Activated CD4-positive, CD25-positive, alpha-beta regulatory T cell (primary cell): ENCODE measurements around the gene MSH3.
"Not testable (repeated sequence)": the region's sequence is repeated elsewhere in the genome, so short reads cannot be mapped to it uniquely, and the experiment has no call there.

Experiments
- DNase-seq, 4 experiments: peaks; one replicate each; lab custom pipeline; 2025; lab: John Stamatoyannopoulos, UW

The MSH3 gene

DNA sequence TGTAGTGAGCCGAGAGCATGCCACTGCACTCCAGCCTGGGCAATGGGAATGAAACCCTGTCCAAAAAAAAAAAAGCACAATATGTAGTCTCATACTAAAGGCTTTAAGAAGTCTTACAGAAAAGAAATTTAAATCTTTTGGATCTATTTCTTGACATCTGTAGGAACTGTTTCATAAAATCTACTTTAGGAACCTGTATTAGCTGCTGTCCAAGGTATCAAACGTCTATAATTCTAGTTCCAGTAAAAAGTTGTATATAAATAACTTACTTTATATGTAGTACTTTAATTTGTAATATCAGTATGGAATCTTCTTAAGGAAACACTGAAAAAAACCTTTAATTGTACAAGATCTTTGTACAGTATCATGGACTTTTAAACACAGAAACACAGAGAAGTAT, 199.0 kb downstream of the MSH3 start:
- no peak for DNase-seq

DNA sequence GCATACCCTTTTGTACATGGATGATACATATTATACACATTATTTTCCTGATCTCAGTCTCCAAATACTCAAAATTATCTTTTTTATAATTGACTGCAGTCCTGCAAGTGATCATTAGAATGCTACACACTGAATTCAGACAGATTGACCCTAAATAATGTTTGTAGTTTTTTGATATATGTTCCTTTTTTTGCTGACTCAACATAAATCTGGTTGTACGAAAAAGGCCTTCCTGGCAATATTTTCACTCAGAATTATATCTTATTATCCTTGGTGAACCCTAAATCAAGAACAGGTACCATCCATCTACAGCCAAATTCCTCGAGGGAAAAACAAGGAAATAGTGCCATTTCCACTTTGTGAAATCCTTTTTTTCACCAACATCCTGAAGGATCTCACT, 200.1 kb downstream of the MSH3 start:
- DNase-seq, result no peak

DNA sequence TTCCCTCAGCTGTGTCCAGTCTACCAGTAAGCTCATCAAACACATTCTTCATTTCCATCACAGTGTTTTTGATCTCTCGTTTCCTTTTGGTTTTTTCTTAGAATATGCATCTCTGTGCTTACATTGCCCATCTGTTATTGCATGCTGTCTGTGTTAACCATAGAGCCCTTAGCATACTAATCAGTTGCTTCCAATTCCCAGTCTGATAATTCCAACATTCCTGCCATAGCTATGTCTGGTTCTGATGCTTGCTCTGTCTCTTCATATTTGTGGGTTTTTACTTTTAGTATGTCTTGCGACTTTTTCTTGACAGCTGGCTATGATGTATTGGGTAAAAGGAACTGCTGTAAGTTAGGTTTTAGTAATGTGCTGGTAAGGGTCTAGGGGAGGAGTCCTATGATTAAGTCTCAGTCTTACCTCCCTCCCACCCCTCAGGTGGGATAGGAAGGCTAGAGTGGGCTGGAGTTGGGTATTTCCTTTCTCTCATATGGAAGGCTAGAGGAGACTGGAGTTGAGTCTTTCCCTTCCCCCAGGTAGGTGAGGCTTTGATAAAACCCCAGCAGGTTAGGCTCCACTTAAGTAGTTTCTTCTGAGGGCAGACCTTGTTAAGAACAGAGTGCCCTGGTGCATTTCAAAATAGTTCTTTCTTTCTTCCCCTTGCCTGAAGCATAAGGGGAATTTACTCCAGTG, 206.6 kb downstream of the MSH3 start:
- DNase-seq, result no peak

DNA sequence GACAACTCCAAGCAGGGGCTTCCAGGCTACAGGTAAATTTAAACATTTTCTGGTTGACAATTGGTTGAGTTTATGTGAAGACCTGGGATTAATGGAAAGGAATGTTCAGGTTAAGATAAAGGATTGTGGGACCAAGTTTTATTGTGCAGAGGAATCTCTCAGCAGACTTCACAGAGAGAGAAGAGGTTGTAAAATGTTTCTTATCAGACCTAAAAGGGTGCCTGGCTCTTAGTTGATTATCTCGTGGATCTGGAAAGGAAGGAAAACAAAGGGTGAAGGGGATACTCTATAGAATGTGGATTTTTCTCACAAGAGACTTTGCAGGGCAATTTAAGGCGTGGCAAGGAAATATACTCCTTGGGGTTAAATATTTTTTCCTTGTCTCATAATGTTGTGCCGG, 209.3 kb downstream of the MSH3 start:
- DNase-seq, result no peak

DNA sequence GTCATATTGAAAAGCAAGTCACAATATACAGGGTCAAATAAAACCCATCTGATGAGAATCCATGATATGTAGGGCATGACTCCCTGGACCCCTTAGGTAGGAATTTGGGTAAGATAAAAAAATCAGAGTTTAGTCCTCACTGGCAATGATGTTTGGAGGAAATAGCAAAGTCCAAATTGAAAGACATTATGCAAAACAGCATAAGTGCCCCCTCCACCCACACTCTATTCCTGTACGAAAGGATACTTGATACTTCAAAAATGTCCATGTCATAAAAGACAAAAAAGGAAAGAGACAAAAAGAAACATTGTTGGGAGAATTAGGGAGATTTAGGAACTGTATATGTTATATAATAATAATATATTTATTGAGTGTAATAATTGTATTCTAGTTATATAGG, 209.7 kb downstream of the MSH3 start:
- no peak for DNase-seq

DNA sequence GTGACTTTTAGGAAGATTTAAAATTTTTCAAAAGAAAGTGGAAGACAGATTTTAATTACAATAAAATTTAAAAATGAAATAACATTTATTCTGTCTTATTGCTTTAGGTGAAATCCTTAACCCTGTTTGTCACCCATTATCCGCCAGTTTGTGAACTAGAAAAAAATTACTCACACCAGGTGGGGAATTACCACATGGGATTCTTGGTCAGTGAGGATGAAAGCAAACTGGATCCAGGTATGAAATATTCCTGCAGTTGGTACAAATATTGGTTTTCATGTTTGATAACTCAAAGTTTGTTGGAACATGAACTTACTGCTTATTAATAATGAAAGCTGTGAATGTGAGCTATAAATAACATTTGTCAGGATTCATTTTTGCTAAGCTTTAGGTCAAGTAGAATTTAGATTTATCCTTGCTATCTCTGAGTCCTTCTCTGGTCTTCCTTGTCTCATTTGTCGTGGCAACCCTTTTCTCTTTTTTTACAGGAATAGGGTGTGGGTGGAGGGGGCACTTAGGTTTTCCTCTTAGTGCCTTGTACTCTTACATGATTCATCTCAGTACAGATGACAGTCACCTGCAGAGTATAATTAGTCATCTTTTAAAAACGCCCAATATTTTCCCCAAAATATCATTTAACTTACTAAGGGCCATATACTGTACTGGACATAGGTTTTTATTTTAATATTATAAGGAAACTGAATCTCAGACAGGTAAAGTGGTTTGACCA, 210.4 kb downstream of the MSH3 start:
- no peak for DNase-seq

DNA sequence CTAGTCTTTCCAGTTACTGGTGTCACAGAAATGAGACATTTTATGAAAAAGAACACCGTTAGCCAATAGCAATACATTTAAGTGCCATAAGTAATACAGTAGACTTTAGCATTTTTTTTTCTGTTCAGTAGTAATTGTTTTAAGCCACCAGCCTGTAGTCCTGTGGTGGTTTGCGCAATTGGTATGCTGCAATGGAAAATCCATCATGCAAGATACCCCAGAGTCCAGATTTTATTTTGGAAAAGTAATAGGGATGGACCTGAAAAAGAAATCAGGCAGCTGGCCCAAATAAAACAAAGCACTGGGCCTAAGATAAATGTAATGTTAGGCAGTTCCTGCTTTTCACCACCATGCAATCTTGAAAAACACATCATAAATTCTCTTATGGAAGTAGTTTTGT, 211.1 kb downstream of the MSH3 start:
- DNase-seq, result no peak

DNA sequence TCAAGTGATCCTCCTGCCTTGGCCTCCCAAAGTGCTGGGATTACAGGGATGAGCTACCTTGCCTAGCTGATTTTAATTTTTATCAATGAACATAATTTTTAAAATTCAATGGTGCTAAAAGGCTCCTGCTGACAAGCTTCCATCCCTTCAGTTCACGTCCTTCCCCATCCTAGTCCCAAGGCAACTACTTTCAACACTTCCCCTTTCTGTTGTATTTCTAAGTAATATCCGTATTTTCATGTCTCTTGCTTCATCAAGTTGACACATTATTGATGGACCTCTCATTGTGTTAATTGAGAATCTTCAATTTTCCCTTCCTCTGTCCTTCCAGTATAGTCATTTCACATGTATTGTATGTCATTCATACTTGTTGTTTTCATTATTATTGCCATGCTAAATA, 211.9 kb downstream of the MSH3 start:
- no peak for DNase-seq

DNA sequence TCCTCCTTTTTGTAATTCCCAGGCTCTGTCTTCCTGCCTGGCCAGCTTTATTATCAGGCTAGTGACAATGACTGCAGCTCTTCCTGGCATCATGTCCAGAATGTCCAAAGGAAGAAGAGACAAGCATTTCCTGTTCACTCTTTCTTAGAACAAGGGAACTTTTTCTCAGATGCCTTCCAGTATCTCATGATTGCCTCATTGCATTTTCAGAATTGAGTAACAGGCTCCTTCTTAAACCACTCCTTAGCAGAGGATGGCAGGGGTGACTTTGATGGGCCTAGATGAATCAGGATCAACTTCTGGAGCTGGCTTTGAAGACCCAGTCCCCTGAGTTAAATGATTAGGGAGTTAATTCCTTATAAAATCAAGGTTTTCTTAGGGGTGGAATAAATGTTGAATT, 212.8 kb downstream of the MSH3 start:
- DNase-seq, result no peak

DNA sequence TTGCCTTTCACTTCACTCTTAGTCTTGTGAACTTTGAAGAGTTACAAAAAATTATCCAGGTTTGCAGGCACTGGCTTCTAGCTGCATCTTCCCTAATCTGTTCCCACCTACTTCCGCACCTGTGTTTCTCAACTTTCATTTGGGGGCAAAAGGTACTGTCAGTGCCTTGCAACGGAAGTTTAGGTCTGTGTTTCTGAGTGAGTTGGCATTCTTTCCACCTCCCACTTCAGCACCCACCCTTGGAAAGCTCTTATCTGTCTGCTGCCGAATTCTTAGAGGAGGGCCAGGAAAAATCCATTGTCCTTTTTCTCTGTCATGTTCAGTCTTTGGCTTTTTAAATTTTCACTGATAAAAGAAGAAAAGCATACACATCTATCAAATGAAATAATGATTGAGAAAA, 216.0 kb downstream of the MSH3 start:
- no peak for DNase-seq

DNA sequence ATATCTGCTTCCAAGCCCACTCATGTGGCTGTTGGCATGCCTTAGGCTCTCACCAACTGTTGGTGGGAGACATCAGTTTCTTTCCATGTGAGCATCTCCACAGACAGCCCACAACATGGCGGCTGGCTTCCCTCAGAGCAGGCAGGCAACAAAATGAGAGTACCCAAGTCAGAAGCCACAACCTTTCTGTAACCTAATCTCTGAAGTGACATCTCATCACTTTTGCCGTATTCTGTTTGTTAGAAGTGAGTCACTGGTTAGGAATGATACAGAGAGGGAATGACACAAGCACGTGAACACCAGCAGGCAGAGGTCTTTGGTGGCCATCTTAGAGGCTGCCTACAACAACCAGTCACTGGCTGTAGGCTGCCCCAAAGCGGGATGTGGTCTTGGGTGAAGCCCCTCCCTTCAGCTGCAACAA, 217.1 kb downstream of the MSH3 start:
- DNase-seq, result no peak

DNA sequence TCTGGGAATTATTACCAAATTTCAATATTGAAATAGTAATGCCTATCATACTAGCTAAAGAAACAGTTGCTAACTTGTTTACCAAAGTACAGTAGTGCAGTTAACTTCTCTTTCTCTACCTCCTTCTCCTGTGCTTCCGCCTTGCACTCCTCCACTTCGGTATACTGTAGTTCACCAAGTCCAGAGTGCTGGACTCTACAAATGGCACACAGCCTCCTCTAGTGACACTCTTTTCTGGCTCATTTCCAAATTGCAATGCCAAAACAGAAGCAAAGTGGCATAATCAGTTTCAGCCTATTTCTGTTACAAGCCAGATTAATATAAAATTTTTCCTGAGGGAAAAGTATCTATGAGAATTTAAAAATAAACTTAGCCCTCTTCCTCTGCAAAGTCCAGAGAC, 219.7 kb downstream of the MSH3 start:
- no peak for DNase-seq

DNA sequence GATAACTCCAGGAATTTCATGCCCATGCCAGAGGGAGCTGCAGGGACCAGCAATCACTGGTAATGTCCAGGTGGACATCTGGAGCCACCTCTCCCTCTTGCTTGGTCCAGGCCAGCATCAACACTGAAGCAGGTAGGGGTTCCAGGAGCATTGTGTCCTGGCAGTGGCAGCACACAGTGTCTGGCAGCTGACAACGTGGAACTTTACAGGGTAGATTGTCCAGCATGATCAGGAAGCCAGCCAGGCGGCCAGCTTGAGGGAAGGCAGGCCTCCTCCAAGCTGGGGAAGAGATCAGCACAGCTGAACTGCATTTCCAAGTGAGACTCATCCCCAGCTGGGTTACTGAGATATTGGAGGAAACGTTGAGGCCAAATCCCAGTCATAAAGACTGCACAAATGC, 223.1 kb downstream of the MSH3 start:
- no peak for DNase-seq

DNA sequence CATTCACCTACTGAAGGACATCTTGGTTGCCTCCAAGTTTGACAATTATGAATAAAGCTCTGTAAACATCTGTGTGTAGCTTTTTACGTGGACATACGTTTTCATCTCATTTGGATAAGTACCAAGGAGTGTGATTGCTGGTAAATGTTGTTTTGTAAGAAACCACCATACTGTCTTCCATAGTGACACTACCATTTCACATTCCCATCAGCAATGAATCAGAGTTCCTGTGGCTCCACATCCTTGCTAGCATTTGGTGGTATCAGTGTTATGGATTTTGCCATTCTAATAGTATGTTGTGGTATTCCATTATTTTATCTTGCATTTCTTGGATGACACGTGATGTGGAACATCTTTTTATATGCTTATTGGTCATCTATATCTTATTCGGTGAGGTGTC, 227.3 kb downstream of the MSH3 start:
- DNase-seq, result no peak

DNA sequence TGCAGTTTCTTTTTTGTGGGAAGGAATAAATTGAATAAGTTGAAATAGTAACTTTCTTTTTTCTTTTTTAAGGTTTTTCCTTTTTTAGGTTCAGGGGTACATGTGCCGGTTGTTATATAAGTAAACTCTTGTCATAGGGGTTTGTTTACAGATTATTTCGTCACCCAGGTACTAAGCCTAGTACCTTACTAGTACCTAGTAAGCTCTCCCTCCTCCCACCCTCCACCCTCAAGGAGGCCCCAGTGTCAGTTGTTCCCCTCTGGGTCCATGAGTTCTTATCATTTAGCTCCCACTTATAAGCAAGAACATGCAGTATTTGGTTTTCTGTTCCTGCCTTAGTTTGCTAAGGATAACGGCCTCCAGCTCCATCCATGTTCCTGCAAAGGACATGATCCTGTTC, 228.9 kb downstream of the MSH3 start:
- not testable (repeated sequence) for DNase-seq

DNA sequence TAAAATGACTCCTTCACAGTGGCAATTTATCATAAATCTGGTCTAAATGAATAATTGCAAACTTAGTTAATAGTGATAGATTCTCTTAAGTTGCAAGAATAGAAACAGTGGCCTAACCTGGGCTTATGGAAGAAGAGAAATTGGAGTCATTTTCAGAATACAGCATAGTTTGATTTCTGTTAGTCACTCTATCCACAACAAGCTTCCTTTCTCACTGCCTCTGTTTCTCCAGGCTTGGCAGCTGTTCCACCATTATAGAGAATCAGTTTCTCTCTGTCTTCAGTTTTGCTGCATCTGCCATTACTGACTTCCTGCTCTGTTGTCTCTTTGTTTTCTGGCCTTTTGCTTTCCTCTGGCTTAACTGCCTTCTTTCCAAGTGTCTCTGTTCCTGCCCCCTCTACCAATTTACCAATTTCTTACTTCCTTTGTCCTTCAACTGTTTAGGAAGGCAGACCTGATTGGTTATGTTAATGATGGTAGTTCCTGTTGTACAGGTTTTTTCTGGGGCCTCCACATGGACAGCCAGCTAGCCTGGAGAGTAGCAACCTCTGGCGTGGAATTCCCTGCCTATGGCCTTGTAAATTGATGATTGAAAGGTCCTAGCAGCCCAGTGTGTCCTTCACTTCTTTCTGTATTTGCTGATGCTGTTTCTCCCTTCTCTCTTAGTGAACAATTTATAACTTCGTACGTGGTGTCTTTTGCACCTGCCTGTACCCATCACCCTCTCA, 229.8 kb downstream of the MSH3 start:
- DNase-seq, result no peak

DNA sequence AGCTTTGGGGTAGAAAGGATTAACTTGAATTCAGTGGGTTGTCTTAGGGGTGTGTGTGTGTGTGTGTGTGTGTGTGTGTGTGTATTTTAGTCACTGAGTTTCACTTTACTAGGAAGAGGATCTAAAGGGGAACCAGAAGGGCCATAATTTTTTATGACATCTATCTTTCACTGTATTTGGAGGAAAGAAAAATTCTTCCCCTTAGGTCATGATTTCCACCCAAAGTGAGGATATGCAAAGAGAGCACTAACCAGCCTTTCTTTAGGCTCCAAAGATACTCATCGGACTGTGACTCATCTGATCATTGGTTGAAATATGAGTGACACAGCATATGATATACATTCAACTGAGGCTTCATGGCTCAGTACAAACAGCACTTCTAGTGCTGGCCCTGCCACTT, 230.5 kb downstream of the MSH3 start:
- no peak for DNase-seq

DNA sequence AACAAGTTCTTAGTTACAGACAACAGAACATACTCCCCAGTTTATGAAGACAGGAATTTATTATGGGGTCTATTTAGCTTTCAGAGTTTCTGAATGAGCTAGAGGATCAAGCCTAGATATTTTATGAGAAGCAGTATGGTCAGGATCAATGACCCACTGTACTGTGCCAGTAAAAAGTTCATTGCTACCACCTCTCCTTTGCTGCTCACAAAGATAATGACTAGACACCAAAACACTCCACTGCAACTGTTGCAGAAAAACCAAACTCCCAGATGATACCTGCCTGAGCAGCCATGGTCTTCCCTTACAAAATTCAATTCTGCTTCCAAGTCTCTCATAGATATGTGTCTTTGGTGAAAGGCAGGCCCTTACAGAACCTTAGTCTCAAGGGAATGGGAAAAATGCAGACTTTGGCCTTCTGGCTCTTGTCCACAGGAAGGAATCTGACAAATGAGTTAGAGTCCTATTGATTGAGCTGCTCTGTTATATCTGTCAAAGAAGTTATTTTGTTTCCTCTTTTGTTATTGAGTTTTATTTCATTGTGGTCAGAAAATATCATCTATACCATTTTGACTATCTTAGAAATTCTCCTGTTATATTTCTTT, 231.0 kb downstream of the MSH3 start:
- no peak for DNase-seq

DNA sequence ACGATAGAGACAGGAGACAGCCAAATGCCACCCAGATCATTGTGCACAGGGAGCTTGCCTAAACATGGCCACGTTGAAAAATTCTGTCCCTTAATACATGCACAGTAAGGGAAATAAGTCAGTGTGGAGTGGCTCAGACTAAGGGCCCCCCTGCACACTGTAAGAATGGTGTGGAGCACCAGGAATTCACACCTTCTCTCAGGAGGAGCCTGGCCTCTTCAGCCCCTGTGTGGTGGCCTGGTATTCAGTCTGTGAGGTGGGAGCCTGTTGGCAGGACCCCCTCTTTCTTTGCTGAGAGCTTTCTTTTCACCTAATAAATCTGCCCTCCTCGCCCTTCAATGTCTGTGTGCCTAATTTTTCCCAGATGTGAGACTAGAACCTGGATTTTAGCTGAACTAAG, 239.6 kb downstream of the MSH3 start:
- no peak for DNase-seq

DNA sequence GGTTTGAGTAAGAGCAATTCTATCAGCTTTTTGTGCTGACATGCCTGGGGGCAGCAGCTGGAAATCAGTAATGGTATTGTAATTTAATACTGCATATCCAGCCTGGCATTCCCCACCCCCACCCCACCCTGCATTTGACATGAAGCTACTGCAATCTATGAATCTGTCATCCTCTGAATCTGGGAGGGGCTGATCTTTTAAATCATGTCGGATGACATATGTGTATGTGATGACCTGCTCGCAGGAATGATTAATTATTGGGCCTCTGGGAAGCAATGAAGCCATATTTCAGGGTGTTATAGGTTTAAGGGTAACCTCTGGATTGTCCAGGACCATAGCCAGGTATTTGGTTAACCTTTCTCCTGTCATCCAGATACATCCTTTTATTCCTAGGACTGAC, 241.1 kb downstream of the MSH3 start:
- DNase-seq, result no peak

DNA sequence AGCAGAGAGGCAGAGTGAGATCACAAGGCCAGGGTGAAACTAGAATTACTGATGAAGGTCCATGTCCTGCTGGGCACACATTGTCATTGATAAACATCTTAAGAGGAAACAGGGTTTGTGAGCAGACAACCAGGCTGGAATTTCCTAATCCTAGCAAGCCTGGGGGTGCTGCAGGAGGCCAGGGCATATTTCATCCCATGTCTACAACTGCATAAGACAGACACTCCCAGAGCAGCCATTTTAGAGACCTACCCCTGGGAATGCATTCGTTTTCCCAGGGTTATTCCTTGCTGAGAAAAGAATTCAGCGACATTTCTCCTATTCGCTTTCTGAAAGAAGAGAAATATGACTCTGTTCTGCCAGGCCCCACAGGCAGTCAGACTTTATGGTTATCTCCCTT, 248.2 kb downstream of the MSH3 start:
- not testable (repeated sequence) for DNase-seq

DNA sequence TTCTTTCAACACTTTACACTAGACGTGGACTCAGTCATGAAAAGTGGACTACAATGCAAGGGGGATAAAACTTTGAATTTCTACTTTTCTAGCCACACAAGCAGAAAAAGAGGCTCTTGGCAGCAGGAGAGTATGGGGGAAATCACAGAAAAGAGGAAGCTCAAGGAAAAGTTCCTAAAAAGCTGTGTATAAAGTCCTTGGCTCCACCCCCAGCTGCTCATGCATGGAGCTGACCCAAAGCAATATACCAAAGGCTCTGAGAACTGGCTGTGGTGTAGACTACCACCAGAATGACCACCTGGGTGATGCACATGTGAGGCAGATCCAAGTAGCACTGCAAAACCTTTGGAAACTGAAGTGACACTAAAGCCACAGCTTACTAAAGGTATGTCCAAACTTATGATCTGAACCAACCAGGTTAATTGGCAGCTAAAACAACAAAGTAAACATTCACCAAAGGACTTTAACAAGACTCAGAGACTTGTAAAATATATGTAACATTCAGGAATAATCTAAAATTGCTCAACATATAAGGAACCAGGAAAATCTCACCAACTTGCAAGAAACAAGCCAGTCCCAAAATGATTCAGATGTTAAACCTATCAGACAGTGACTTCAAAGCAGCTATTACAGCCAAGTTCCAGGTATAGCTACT, 250.2 kb downstream of the MSH3 start:
- no peak for DNase-seq
